Colonic mucosa (tissue), 4 donors: Measurements from ENCODE around the gene PCDHGA1. TPM values are rescaled to one million over a fixed set of nuclear protein-coding genes. Genes with fewer than 3 reads are reported as not detected.

Experiments used
- DNase-seq: peaks from one replicate; pipeline ENCODE4 v3.0.0-alpha.2; 2020
- H3K27ac ChIP-seq: fragments of 200-600 bp; one replicate; pipeline ENCODE4 v1.8.0; 2021
- H3K27me3 ChIP-seq: fragments of 200-600 bp; one replicate; pipeline ENCODE4 v1.8.0; 2021
- H3K36me3 ChIP-seq: fragments of 200-600 bp; one replicate; pipeline ENCODE4 v1.8.0; 2021
- H3K4me1 ChIP-seq: fragments of 200-600 bp; one replicate; pipeline ENCODE4 v1.8.0; 2021; ENCODE audit warnings: mild to moderate bottlenecking
- H3K4me3 ChIP-seq: fragments of 200-600 bp; one replicate; pipeline ENCODE4 v1.8.0; 2021
- H3K9ac ChIP-seq, 2 donors: one replicate each; pipeline ENCODE4 v1.7.0; 2013; ENCODE audit warnings: control low read depth in 2 of 2, low read depth in 2 of 2, low read length in 2 of 2
- H3K9me3 ChIP-seq: fragments of 200-600 bp; one replicate; pipeline ENCODE4 v1.8.0; 2021
- intact Hi-C: fragments of 100-400 bp; cut with DNase I; formaldehyde crosslinking; loops from one replicate; pipeline ENCODE4 v1.14.1; 2022
- total RNA-seq, 2 donors: library from RNA; stranded (reverse); fragmentation: NEBNext Ultra II Directional in 1 of 2; extraction: Animal tissue kit (Norgen Biotek cat#: 25700) in 1 of 2; gene quantifications; one replicate each; pipeline ENCODE4 v1.2.1, GENCODE V29; 2021
- TF ChIP-seq, protein P1 (sequence below): fragments of 200-600 bp; IDR thresholded peaks from one replicate; pipeline ENCODE4 v1.8.0; 2022; ENCODE audit warnings: antibody characterized with exemption, mild to moderate bottlenecking
- donor health status: healthy.
- donor health status: DM: no; HTN: no; CAD: no.
- donor health status: DM: no; HTN: no; CAD: no.

PCDHGA1 gene
- total RNA-seq, 2 donors from 2014 or later, result 0.10 to 0.37 TPM

DNA sequence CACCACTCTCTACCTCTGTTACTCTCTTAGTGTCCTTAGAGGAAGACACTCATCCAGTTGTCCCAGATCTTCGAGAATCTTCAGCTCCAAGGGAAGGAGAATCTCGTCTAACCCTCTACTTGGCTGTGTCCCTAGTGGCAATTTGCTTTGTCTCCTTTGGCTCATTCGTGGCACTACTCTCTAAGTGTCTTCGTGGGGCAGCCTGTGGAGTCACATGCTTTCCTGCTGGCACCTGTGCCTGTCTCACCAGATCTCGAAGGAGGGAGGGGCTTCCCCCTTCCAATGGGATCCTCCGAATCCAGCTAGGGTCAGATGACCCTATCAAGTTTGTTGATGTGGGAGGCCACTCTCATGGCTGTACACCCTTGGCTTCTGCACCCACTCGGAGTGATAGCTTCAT is 156.8 kb downstream of the PCDHGA1 start:
- no peak for DNase-seq
- TF ChIP-seq, protein P1, sequence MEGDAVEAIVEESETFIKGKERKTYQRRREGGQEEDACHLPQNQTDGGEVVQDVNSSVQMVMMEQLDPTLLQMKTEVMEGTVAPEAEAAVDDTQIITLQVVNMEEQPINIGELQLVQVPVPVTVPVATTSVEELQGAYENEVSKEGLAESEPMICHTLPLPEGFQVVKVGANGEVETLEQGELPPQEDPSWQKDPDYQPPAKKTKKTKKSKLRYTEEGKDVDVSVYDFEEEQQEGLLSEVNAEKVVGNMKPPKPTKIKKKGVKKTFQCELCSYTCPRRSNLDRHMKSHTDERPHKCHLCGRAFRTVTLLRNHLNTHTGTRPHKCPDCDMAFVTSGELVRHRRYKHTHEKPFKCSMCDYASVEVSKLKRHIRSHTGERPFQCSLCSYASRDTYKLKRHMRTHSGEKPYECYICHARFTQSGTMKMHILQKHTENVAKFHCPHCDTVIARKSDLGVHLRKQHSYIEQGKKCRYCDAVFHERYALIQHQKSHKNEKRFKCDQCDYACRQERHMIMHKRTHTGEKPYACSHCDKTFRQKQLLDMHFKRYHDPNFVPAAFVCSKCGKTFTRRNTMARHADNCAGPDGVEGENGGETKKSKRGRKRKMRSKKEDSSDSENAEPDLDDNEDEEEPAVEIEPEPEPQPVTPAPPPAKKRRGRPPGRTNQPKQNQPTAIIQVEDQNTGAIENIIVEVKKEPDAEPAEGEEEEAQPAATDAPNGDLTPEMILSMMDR, result no peak
- no peak overlapping the region for H3K9ac ChIP-seq
- H3K9me3 ChIP-seq, result no peaks in the 10 kb centered on the region
- peaks cover 12% of the 10 kb centered on the region for H3K27me3 ChIP-seq
- no peak overlapping the region for H3K4me3 ChIP-seq
- H3K36me3 ChIP-seq, result no peaks in the 10 kb centered on the region
- peaks cover 3% of the 10 kb centered on the region for H3K4me1 ChIP-seq
- intact Hi-C loops, result no loop called here
- no peak overlapping the region for H3K27ac ChIP-seq

- no peak within 1 kb of the TSS for H3K9ac ChIP-seq
- H3K27me3 ChIP-seq, result peaks cover 19% of the 10 kb centered on the region
- H3K36me3 ChIP-seq, result no peaks in the 10 kb centered on the region
- no peak within 1 kb of the TSS for H3K4me3 ChIP-seq
- H3K27ac ChIP-seq, result no peak within 1 kb of the TSS
- no peaks in the 10 kb centered on the region for H3K9me3 ChIP-seq
- H3K4me1 ChIP-seq, result peaks cover 3% of the 10 kb centered on the region
- intact Hi-C loops, result no loop called here
- TF ChIP-seq, protein P1, result no peak
- DNase-seq, result no peak
Measured at GRCh38 chr5:141488591-141489561, 158.6 kb downstream of the PCDHGA1 start, which contains the start of gene PCDHGC5. Gene PCDHGC5, plus strand, starts transcription at chr5:141489081. Its CDS starts 160 bp downstream, at chr5:141489241.

DNA sequence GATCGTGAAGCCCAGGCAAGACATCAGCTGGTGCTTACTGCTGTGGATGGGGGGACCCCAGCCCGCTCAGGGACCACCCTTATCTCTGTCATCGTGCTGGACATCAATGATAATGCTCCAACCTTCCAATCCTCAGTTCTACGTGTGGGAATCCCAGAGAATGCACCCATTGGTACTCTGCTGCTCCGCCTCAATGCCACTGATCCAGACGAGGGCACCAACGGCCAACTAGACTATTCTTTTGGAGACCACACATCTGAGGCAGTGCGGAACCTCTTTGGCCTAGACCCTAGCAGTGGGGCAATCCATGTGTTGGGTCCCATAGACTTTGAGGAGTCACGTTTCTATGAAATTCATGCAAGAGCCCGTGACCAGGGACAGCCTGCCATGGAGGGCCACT is 159.5 kb downstream of the PCDHGA1 start:
- H3K9ac ChIP-seq, result no peak overlapping the region
- H3K36me3 ChIP-seq, result no peaks in the 10 kb centered on the region
- TF ChIP-seq, protein P1, result no peak
- no peak overlapping the region for H3K4me3 ChIP-seq
- H3K27me3 ChIP-seq, result peaks cover 18% of the 10 kb centered on the region
- DNase-seq, result no peak
- intact Hi-C loops, result no loop called here
- no peaks in the 10 kb centered on the region for H3K9me3 ChIP-seq
- H3K4me1 ChIP-seq, result peaks cover 3% of the 10 kb centered on the region
- no peak overlapping the region for H3K27ac ChIP-seq

DNA sequence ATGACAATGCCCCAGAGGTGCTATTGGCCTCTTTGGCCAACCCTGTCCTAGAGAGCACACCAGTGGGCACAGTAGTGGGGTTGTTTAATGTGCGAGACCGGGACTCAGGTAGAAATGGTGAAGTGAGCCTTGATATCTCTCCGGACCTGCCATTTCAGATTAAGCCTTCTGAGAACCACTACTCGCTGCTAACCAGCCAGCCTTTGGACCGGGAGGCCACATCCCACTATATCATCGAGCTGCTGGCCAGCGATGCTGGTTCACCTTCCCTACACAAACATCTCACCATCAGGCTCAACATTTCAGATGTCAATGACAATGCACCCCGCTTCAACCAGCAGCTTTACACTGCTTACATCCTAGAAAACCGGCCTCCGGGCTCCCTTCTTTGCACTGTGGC is 160.0 kb downstream of the PCDHGA1 start:
- H3K9me3 ChIP-seq, result no peaks in the 10 kb centered on the region
- H3K4me1 ChIP-seq, result no peaks in the 10 kb centered on the region
- no peak overlapping the region for H3K4me3 ChIP-seq
- H3K27ac ChIP-seq, result no peak overlapping the region
- H3K36me3 ChIP-seq, result no peaks in the 10 kb centered on the region
- no peak for DNase-seq
- H3K27me3 ChIP-seq, result peaks cover 14% of the 10 kb centered on the region
- TF ChIP-seq, protein P1, result no peak
- no peak overlapping the region for H3K9ac ChIP-seq
- intact Hi-C loops, result no loop called here

GRCh38 chr5:141490771-141491170 is 160.5 kb downstream of the PCDHGA1 start:
- Histone ChIP-seq H3K27ac (no peak overlapping the region), H3K27me3 (peaks cover 11% of the 10 kb centered on the region), H3K36me3 (no peaks in the 10 kb centered on the region), H3K4me1 (no peaks in the 10 kb centered on the region), H3K9me3 (no peaks in the 10 kb centered on the region), H3K9ac (no peak overlapping the region), H3K4me3 (no peak overlapping the region)
- no peak for DNase-seq
- TF ChIP-seq, protein P1, result no peak
- intact Hi-C loops, result no loop called here
